CD4-positive, alpha-beta T cell (primary cell): ENCODE measurements around the gene SNX1. TPM values are rescaled to one million over a fixed set of nuclear protein-coding genes. Genes with fewer than 3 reads are reported as not detected.

ENCODE experiments used
- ATAC-seq: fragments of 200-7000 bp; cut with Tn5 transposase; one replicate; pipeline ENCODE4 v1.10.0; 2022; ENCODE audit warnings: mild to moderate bottlenecking; ENCODE audit not compliant: poor library complexity
- CTCF ChIA-PET: fragments of 350-600 bp; sonication (Branson Sonifier 250); formaldehyde crosslinking; loops from one replicate; lab custom pipeline; 2021; ENCODE audit warnings: antibody characterized with exemption, inconsistent platforms; lab: Charles Lee
- POLR2A ChIA-PET: fragments of 350-600 bp; sonication (Branson Sonifier 250); formaldehyde crosslinking; loops from one replicate; lab custom pipeline; 2021; ENCODE audit warnings: antibody characterized with exemption, inconsistent platforms; lab: Charles Lee
- DNase-seq, 14 experiments: peaks; one replicate each; pipeline ENCODE4 v3.0.0-alpha.2; 2013 to 2020; ENCODE audit warnings: mixed read lengths in 2 of 14
- H3K27ac ChIP-seq, 2 donors: one replicate each; pipeline versions ENCODE4 v1.5.1 to v1.7.0; 2013; ENCODE audit warnings: low read length in 2 of 2, low read depth in 1 of 2, mild to moderate bottlenecking in 1 of 2
- H3K27me3 ChIP-seq, 2 experiments: 1 replicate in 1 of 2; 2 replicates in 1 of 2; pipeline versions ENCODE4 v1.6.1 to v1.7.0; 2013; ENCODE audit warnings: low read length in 2 of 2, control low read depth in 1 of 2, mild to moderate bottlenecking in 1 of 2, moderate library complexity in 1 of 2; ENCODE audit not compliant: insufficient read depth in 2 of 2, control insufficient read depth in 1 of 2
- H3K36me3 ChIP-seq: one replicate; pipeline ENCODE4 v1.6.1; 2013; ENCODE audit warnings: low read length, control low read depth; ENCODE audit not compliant: insufficient read depth
- H3K4me1 ChIP-seq: one replicate; pipeline ENCODE4 v1.6.1; 2013; ENCODE audit warnings: low read length, control low read depth; ENCODE audit not compliant: insufficient read depth
- H3K4me3 ChIP-seq: one replicate; pipeline ENCODE4 v1.5.1; 2013; ENCODE audit warnings: mild to moderate bottlenecking, low read length, moderate library complexity
- H3K9me3 ChIP-seq, 2 experiments: 1 replicate in 1 of 2; 2 replicates in 1 of 2; pipeline versions ENCODE4 v1.6.1 to v1.7.0; 2013; ENCODE audit warnings: low read length in 2 of 2, mild to moderate bottlenecking in 2 of 2, control low read depth in 1 of 2, moderate library complexity in 1 of 2; ENCODE audit not compliant: control insufficient read depth in 1 of 2, insufficient read depth in 1 of 2
- H3K27ac Mint-ChIP-seq: one replicate; pipeline ENCODE4 v1.8.0; 2020; ENCODE audit warnings: mixed read lengths
- H3K27me3 Mint-ChIP-seq: one replicate; pipeline ENCODE4 v1.8.0; 2021; ENCODE audit warnings: mixed read lengths
- H3K36me3 Mint-ChIP-seq: one replicate; pipeline ENCODE4 v1.8.0; 2021; ENCODE audit warnings: low read depth, mixed read lengths
- H3K4me1 Mint-ChIP-seq: one replicate; pipeline ENCODE4 v1.8.0; 2021; ENCODE audit warnings: low read depth, mixed read lengths
- H3K4me3 Mint-ChIP-seq: one replicate; pipeline ENCODE4 v1.8.0; 2020; ENCODE audit warnings: mild to moderate bottlenecking, mixed read lengths
- H3K9me3 Mint-ChIP-seq: one replicate; pipeline ENCODE4 v1.8.0; 2020; ENCODE audit warnings: mixed read lengths
- intact Hi-C, 2 experiments: fragments of 100-400 bp; cut with DNase I in 1 of 2; cut with micrococcal nuclease in 1 of 2; formaldehyde crosslinking; loops; one replicate each; pipeline versions ENCODE4 v1.15.1 to v1.9.0; 2023 to 2025; cut with DNase I, micrococcal nuclease
- total RNA-seq, 174 experiments: library from RNA in 2 of 174; stranded (reverse) in 2 of 174; gene quantifications; one replicate each; pipeline ENCODE4 v1.2.3 and lab custom pipeline; 2021 to 2026
- TF ChIP-seq, protein P1 (sequence below): fragments of 200-600 bp; IDR thresholded peaks from one replicate; pipeline ENCODE4 v1.8.0; 2022; ENCODE audit warnings: antibody characterized with exemption, mild to moderate bottlenecking

SNX1 gene
- total RNA-seq, 2 experiments from 2014 or later: 57.0 to 61.1 TPM

DNA sequence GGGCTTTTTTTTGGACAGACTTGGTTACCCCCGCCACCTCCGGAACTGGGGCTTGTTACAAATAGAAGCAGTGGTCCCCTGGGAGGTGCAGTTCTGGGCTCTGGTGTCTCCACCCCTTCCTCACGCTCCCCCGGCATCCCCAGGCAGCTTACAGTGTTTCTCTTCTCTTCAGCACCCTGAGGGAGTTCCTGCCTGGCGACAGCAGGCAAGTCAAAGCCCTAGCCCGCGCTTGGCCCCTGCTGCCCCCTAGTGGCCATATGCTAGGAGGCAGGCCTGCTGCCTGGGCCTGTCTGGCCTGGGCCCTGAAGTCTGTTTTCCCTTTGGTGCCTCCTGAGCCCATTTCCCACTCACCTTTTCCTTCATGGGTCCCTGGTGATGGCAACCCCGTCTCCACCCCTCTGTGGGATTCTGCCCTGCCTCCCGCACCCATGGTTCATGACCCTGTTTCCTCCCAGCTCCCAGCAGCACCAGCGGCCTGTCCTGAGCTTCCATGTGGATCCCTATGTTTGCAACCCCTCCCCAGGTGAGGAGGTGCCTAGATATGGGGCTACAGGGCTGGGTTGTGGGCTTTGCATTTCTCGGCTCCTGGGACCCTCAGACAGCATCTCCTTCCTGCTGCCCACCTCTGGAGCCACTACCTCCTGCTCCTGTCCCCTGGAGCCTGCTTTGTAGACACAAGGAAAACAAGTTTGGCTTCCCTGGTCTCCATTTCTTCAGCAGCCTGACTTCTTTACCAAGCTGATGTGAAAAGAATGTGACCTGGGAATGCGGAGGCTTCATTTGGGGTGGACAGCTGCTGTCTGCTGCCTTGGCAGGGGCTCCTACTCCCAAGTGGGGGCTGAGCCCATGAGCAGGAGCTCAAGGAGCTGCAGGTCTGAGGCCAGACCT, 57.9 kb downstream of the SNX1 start:
- ChIA-PET POLR2A (interaction anchor here (0.5 to 2.9 kb wide), 9 partner anchors 9 to 387 kb away, joined by 3 to 48 read pairs (median 3); partner anchors contain the start of genes CIAO2A, PPIB, SNX1 and TRIP4), CTCF (interaction anchor here (0.5 to 2.7 kb wide), 21 partner anchors 9 to 1110 kb away, joined by 3 to 26 read pairs (median 4); partner anchors contain the start of genes CIAO2A and PPIB)
- ATAC-seq: peak; percentile 96
- no peaks in the 10 kb centered on the region for H3K9me3 Mint-ChIP-seq
- TF ChIP-seq, protein P1, sequence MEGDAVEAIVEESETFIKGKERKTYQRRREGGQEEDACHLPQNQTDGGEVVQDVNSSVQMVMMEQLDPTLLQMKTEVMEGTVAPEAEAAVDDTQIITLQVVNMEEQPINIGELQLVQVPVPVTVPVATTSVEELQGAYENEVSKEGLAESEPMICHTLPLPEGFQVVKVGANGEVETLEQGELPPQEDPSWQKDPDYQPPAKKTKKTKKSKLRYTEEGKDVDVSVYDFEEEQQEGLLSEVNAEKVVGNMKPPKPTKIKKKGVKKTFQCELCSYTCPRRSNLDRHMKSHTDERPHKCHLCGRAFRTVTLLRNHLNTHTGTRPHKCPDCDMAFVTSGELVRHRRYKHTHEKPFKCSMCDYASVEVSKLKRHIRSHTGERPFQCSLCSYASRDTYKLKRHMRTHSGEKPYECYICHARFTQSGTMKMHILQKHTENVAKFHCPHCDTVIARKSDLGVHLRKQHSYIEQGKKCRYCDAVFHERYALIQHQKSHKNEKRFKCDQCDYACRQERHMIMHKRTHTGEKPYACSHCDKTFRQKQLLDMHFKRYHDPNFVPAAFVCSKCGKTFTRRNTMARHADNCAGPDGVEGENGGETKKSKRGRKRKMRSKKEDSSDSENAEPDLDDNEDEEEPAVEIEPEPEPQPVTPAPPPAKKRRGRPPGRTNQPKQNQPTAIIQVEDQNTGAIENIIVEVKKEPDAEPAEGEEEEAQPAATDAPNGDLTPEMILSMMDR: peak; percentile 90
- peaks cover 46% of the 10 kb centered on the region for H3K36me3 ChIP-seq
- peaks cover 18% of the 10 kb centered on the region in 2 experiments for H3K27me3 ChIP-seq
- H3K9me3 ChIP-seq: no peaks in the 10 kb centered on the region
- H3K4me1 Mint-ChIP-seq: peaks cover 42% of the 10 kb centered on the region
- peak overlapping the region; percentile 88 for H3K4me3 Mint-ChIP-seq
- H3K27ac Mint-ChIP-seq: peak overlapping the region; percentile 26
- H3K27me3 Mint-ChIP-seq: peaks cover 30% of the 10 kb centered on the region
- peaks cover 43% of the 10 kb centered on the region for H3K4me1 ChIP-seq
- intact Hi-C loops: loop anchor here in 1 of 2 experiments (5.0 kb wide), 1 partner anchor 56 kb away; the partner anchor contains the start of gene SNX1
- no peak overlapping the region for H3K4me3 ChIP-seq
- H3K36me3 Mint-ChIP-seq: peaks cover 50% of the 10 kb centered on the region
- DNase-seq: peak; percentile 85 to 95 (median 91)
- peak overlapping the region in 1 of 2 donors; percentile 30 for H3K27ac ChIP-seq

DNA sequence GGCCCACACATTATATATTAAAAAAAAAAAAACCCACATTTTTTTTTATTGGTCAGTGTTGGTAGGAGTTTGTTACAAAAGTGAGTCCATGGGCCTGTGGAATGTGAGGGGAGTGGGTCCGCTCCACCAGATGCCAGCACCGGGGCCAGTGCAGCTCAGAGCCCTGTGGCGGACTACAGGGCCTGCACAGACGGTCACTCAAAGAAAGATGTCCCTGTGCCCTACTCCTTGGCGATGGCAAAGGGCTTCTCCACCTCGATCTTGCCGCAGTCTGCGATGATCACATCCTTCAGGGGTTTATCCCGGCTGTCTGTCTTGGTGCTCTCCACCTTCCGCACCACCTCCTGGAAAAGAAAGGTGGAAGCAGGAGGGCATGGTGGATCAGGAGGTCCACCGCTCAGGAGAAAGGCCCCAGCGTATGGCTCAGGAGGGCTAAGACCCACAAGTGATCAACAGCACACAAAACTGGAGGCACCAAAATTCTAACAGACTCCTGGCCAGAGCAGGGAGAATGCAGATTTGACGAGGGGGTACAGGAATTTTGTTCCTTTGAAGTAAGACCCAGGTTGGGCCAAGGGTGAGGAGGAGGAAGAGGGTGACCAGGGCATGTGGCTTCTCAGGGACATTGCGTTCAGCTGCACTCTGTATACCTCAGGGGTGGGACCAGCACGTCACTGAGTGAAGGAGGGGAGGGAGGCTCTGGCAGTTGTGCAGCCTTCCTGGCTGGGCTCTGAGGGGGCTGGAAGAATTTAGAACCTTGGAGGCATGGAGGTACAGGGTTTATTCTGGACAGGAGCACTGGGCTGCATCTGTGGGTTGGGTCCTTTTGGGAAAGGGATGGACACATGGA, 60.2 kb downstream of the SNX1 start:
- no peak overlapping the region for H3K27ac Mint-ChIP-seq
- POLR2A ChIA-PET: interaction anchor here (0.7 kb wide), 1 partner anchor 30 kb away, joined by 3 read pairs; no protein-coding TSS in a partner anchor
- peaks cover 15 to 17% of the 10 kb centered on the region in 2 experiments for H3K27me3 ChIP-seq
- peaks cover 69% of the 10 kb centered on the region for H3K36me3 ChIP-seq
- H3K36me3 Mint-ChIP-seq: peaks cover 68% of the 10 kb centered on the region
- CTCF ChIA-PET: no interaction called here
- H3K9me3 Mint-ChIP-seq: no peaks in the 10 kb centered on the region
- peaks cover 60% of the 10 kb centered on the region for H3K4me1 ChIP-seq
- intact Hi-C loops: no loop called here
- peaks cover 41% of the 10 kb centered on the region for H3K4me1 Mint-ChIP-seq
- DNase-seq (no peak), ATAC-seq (no peak)
- no peak overlapping the region for H3K4me3 ChIP-seq
- no peaks in the 10 kb centered on the region for H3K9me3 ChIP-seq
- H3K27ac ChIP-seq: no peak overlapping the region
- H3K4me3 Mint-ChIP-seq: peak overlapping the region; percentile 6
- TF ChIP-seq, protein P1: no peak
- H3K27me3 Mint-ChIP-seq: peaks cover 17% of the 10 kb centered on the region

- peak overlapping the region; percentile 4 for H3K27ac Mint-ChIP-seq
- H3K36me3 ChIP-seq: peaks cover 72% of the 10 kb centered on the region
- no peak overlapping the region for H3K4me3 ChIP-seq
- H3K4me3 Mint-ChIP-seq: no peak overlapping the region
- POLR2A ChIA-PET: no interaction called here
- DNase-seq: no peak
- peaks cover 60% of the 10 kb centered on the region for H3K4me1 ChIP-seq
- CTCF ChIA-PET: no interaction called here
- peaks cover 42% of the 10 kb centered on the region for H3K4me1 Mint-ChIP-seq
- no peak overlapping the region for H3K27ac ChIP-seq
- H3K9me3 Mint-ChIP-seq: no peaks in the 10 kb centered on the region
- H3K9me3 ChIP-seq: no peaks in the 10 kb centered on the region
- intact Hi-C loops: no loop called here
- TF ChIP-seq, protein P1: no peak
- peaks cover 12 to 14% of the 10 kb centered on the region in 2 experiments for H3K27me3 ChIP-seq
- ATAC-seq: no peak
- peaks cover 71% of the 10 kb centered on the region for H3K36me3 Mint-ChIP-seq
- peaks cover 16% of the 10 kb centered on the region for H3K27me3 Mint-ChIP-seq
These were observed 61.0 kb downstream of the SNX1 start for GRCh38 chr15:64156652-64157331.
